A549 (cell line): Measurements from ENCODE around the gene NAGPA. TPM values are rescaled to one million over a fixed set of nuclear protein-coding genes. Genes with fewer than 3 reads are reported as not detected.

Experiments
- ATAC-seq, 2 experiments: fragments of 200-7000 bp in 1 of 2; fragments of >200 bp in 1 of 2; cut with Nextera tagmentation in 1 of 2; cut with Tn5 transposase in 1 of 2; 3 replicates each; pipeline versions ENCODE4 v1.8.0 to v1.9.1; 2018 to 2020; ENCODE audit warnings: mild to moderate bottlenecking in 1 of 2, moderate library complexity in 1 of 2
- CTCF ChIA-PET: fragments of 300-600 bp; sonication (Branson Sonifier 250); formaldehyde crosslinking; extraction: SDS; loops from one replicate; lab custom pipeline; 2021; ENCODE audit warnings: antibody characterized with exemption, inconsistent platforms; lab: Yijun Ruan, JAX
- POLR2A ChIA-PET: fragments of 350-600 bp; formaldehyde crosslinking; extraction: SDS; loops from one replicate; lab custom pipeline; 2021; ENCODE audit warnings: antibody characterized with exemption, inconsistent platforms; lab: Yijun Ruan, JAX
- DNase-seq, 2 experiments: peaks; one replicate each; pipeline versions ENCODE4 v3.0.0 to v3.0.0-alpha.2; 2011 to 2016; ENCODE audit warnings: low read depth in 1 of 2, low spot score in 1 of 2
- FAIRE-seq: peaks from 2 replicates; lab custom pipeline; 2011; peaks lifted over from hg19 to GRCh38; lab: Jason Lieb, UNC
- H3K27ac ChIP-seq, 2 experiments: fragments of >200 bp; sonication (Bioruptor Twin); formaldehyde crosslinking; 3 replicates each; pipeline ENCODE4 v1.5.1; 2016 to 2017
- H3K4me1 ChIP-seq: fragments of >200 bp; sonication (Bioruptor Twin); formaldehyde crosslinking; 3 replicates; pipeline ENCODE4 v1.6.1; 2016
- H3K4me2 ChIP-seq: fragments of >200 bp; sonication (Bioruptor Twin); formaldehyde crosslinking; 3 replicates; pipeline ENCODE4 v1.6.1; 2016
- H3K4me3 ChIP-seq: fragments of >200 bp; sonication (Bioruptor Twin); formaldehyde crosslinking; 3 replicates; pipeline ENCODE4 v1.5.1; 2016
- H3K9me3 ChIP-seq: fragments of >200 bp; sonication (Bioruptor Twin); formaldehyde crosslinking; 3 replicates; pipeline ENCODE4 v1.6.1; 2016
- BHLHE40 ChIP-seq: IDR thresholded peaks from 2 replicates; pipeline ENCODE4 v1.6.1; 2012; ENCODE audit warnings: low read depth, low read length, inconsistent platforms
- CEBPB ChIP-seq, 2 experiments: fragments of >200 bp in 1 of 2; sonication (Bioruptor Twin) in 1 of 2; formaldehyde crosslinking in 1 of 2; IDR thresholded peaks; 2 replicates each; pipeline ENCODE4 v1.6.1; 2012 to 2016
- CHD4 ChIP-seq: fragments of 200-600 bp; sonication (generic); IDR thresholded peaks from 2 replicates; pipeline ENCODE4 v1.6.1; 2016; ENCODE audit warnings: antibody characterized with exemption, mild to moderate bottlenecking, borderline replicate concordance
- EHF ChIP-seq: fragments of 250-450 bp; sonication (Bioruptor Pico); IDR thresholded peaks from 2 replicates; pipeline ENCODE4 v1.5.0; 2020; ENCODE audit warnings: mild to moderate bottlenecking
- EHMT2 ChIP-seq: fragments of 200-600 bp; sonication (generic); IDR thresholded peaks from 2 replicates; pipeline ENCODE4 v1.6.1; 2016; ENCODE audit warnings: antibody characterized with exemption, low read depth, mild to moderate bottlenecking, moderate library complexity
- EP300 ChIP-seq, 2 experiments: fragments of >200 bp; sonication (Bioruptor Twin); formaldehyde crosslinking; IDR thresholded peaks; 2 replicates in 1 of 2; 3 replicates in 1 of 2; pipeline ENCODE4 v1.6.1; 2016 to 2017
- FOSB ChIP-seq: fragments of 250-450 bp; sonication (Bioruptor Pico); IDR thresholded peaks from 2 replicates; pipeline ENCODE4 v1.5.0; 2020; ENCODE audit warnings: mild to moderate bottlenecking, moderate library complexity
- FOSL2 ChIP-seq, 2 experiments: fragments of 450-650 bp in 1 of 2; fragments of >200 bp in 1 of 2; sonication (Bioruptor Twin) in 1 of 2; formaldehyde crosslinking; IDR thresholded peaks; 2 replicates each; pipeline versions ENCODE4 v1.5.0 to v1.6.1; 2016 to 2020; ENCODE audit warnings: mild to moderate bottlenecking in 1 of 2, moderate library complexity in 1 of 2
- HOXA7 ChIP-seq: fragments of 250-450 bp; sonication (Bioruptor Pico); IDR thresholded peaks from 2 replicates; pipeline ENCODE4 v1.5.0; 2020; ENCODE audit warnings: mild to moderate bottlenecking, moderate library complexity
- HOXB13 ChIP-seq: fragments of 250-450 bp; sonication (Bioruptor Pico); IDR thresholded peaks from 2 replicates; pipeline ENCODE4 v1.5.0; 2020; ENCODE audit warnings: low read depth, mild to moderate bottlenecking, moderate library complexity
- JUN ChIP-seq, 2 experiments: fragments of >200 bp; sonication (Bioruptor Twin); formaldehyde crosslinking; IDR thresholded peaks; 2 replicates in 1 of 2; 3 replicates in 1 of 2; pipeline ENCODE4 v1.6.1; 2016 to 2017
- JUNB ChIP-seq: fragments of >200 bp; sonication (Bioruptor Twin); formaldehyde crosslinking; IDR thresholded peaks from 2 replicates; pipeline ENCODE4 v1.6.1; 2016
- MAFK ChIP-seq: fragments of 450-650 bp; IDR thresholded peaks from 2 replicates; pipeline ENCODE4 v1.6.1; 2014; ENCODE audit not compliant: partially characterized antibody
- NPAS2 ChIP-seq: fragments of 250-450 bp; sonication (Bioruptor Pico); IDR thresholded peaks from 2 replicates; pipeline ENCODE4 v1.8.0; 2022; ENCODE audit warnings: mild to moderate bottlenecking, moderate library complexity, borderline replicate concordance
- NR3C1 ChIP-seq: fragments of >200 bp; sonication (Bioruptor Twin); formaldehyde crosslinking; IDR thresholded peaks from 3 replicates; pipeline ENCODE4 v1.6.1; 2017
- PHF8 ChIP-seq: fragments of 200-600 bp; sonication (generic); IDR thresholded peaks from 2 replicates; pipeline ENCODE4 v1.6.1; 2016; ENCODE audit warnings: low read depth, mild to moderate bottlenecking, antibody characterized with exemption, moderate library complexity, borderline replicate concordance
- POLR2A ChIP-seq: IDR thresholded peaks from 2 replicates; pipeline ENCODE4 v1.6.1; 2012; ENCODE audit warnings: mild to moderate bottlenecking, low read length
- RAD21 ChIP-seq, 2 experiments: fragments of >200 bp in 1 of 2; sonication (Bioruptor Twin) in 1 of 2; formaldehyde crosslinking in 1 of 2; IDR thresholded peaks in 1 of 2; conservative IDR thresholded peaks in 1 of 2; 2 replicates in 1 of 2; 3 replicates in 1 of 2; pipeline ENCODE4 v1.6.1; 2012 to 2018; ENCODE audit warnings: inconsistent platforms in 1 of 2
- RFX5 ChIP-seq: fragments of 450-650 bp; IDR thresholded peaks from 2 replicates; pipeline ENCODE4 v1.7.1; 2014; ENCODE audit warnings: antibody characterized with exemption, mild to moderate bottlenecking, moderate library complexity
- RNF2 ChIP-seq: fragments of 200-600 bp; sonication (generic); IDR thresholded peaks from 2 replicates; pipeline ENCODE4 v1.6.1; 2016; ENCODE audit warnings: low read depth, mild to moderate bottlenecking, antibody characterized with exemption, moderate library complexity, borderline replicate concordance
- SREBF2 ChIP-seq: fragments of 450-650 bp; IDR thresholded peaks from 2 replicates; pipeline ENCODE4 v1.6.1; 2014; ENCODE audit warnings: mild to moderate bottlenecking, moderate library complexity
- ZC3H11A ChIP-seq: fragments of 450-650 bp; IDR thresholded peaks from 2 replicates; pipeline ENCODE4 v1.6.1; 2014; ENCODE audit warnings: antibody characterized with exemption, mild to moderate bottlenecking
- ZNF302 ChIP-seq: fragments of 250-450 bp; sonication (Bioruptor Pico); IDR thresholded peaks from 2 replicates; pipeline ENCODE4 v1.9.0; 2021; ENCODE audit warnings: inconsistent platforms, mild to moderate bottlenecking, moderate library complexity
- ZSCAN20 ChIP-seq: fragments of 250-450 bp; sonication (Bioruptor Pico); IDR thresholded peaks from 2 replicates; pipeline ENCODE4 v1.8.0; 2022; ENCODE audit warnings: mild to moderate bottlenecking, moderate library complexity
- WGBS: methylation state at CpG from one replicate; pipeline ENCODE4 v1.1.6; 2017; ENCODE audit errors: missing lambda C conversion rate; 5-methylcytosine and 5-hydroxymethylcytosine counted together
- polyA minus RNA-seq: library from RNA; depleted of rRNA, polyadenylated mRNA; stranded (reverse); fragments of >200 nt; gene quantifications from 2 replicates; pipeline ENCODE4 v1.2.3, GENCODE V29; 2011; rRNA and poly(A)+ RNA removed
- polyA plus RNA-seq, 4 experiments: library from polyadenylated mRNA; depleted of rRNA in 3 of 4; stranded (reverse); fragments of >200 nt; fragmentation: RNase III in 1 of 4; extraction: RNeasy Plus Mini Kit Qiagen cat#74134 plus additional on column Dnase treatment in 1 of 4; gene quantifications; 2 replicates in 3 of 4; 3 replicates in 1 of 4; pipeline ENCODE4 v1.2.3, GENCODE V29; 2011 to 2017
- TF ChIP-seq, protein P1 (sequence below): IDR thresholded peaks from 2 replicates; pipeline ENCODE4 v1.6.1; 2012
- TF ChIP-seq, protein P2 (sequence below): fragments of 450-650 bp; IDR thresholded peaks from 2 replicates; pipeline ENCODE4 v1.6.1; 2014; ENCODE audit warnings: antibody characterized with exemption
- TF ChIP-seq, protein P3 (sequence below): fragments of 250-450 bp; sonication (Bioruptor Pico); IDR thresholded peaks from 2 replicates; pipeline ENCODE4 v1.5.0; 2021; ENCODE audit warnings: mild to moderate bottlenecking, moderate library complexity, borderline replicate concordance
- TF ChIP-seq, protein P4 (sequence below): fragments of >200 bp; sonication (Bioruptor Twin); formaldehyde crosslinking; IDR thresholded peaks from 2 replicates; pipeline ENCODE4 v1.6.1; 2016
- TF ChIP-seq, protein P5 (sequence below): fragments of 150-350 bp; IDR thresholded peaks from 2 replicates; pipeline ENCODE4 v1.6.1; 2014; ENCODE audit warnings: low read depth, mild to moderate bottlenecking, low read length
- TF ChIP-seq, protein P6 (sequence below): IDR thresholded peaks from 2 replicates; pipeline ENCODE4 v1.6.1; 2012
- TF ChIP-seq, protein P7 (sequence below): IDR thresholded peaks from 2 replicates; pipeline ENCODE4 v1.6.1; 2012; ENCODE audit warnings: low read depth, borderline replicate concordance

The NAGPA gene, protein sequence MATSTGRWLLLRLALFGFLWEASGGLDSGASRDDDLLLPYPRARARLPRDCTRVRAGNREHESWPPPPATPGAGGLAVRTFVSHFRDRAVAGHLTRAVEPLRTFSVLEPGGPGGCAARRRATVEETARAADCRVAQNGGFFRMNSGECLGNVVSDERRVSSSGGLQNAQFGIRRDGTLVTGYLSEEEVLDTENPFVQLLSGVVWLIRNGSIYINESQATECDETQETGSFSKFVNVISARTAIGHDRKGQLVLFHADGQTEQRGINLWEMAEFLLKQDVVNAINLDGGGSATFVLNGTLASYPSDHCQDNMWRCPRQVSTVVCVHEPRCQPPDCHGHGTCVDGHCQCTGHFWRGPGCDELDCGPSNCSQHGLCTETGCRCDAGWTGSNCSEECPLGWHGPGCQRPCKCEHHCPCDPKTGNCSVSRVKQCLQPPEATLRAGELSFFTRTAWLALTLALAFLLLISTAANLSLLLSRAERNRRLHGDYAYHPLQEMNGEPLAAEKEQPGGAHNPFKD
- polyA plus RNA-seq (2011; rRNA removed) (6.5 and 6.7 TPM in 2 replicates), polyA plus RNA-seq (2017; fragmentation: RNase III; extraction: RNeasy Plus Mini Kit Qiagen cat#74134 plus additional on column Dnase treatment) (12.6 to 17.3 TPM (median 16.5 TPM) in 3 replicates), polyA minus RNA-seq (6.8 and 8.2 TPM in 2 replicates)
- polyA plus RNA-seq (2012; cell fraction: cytosol; rRNA removed) = 14.6 and 17.8 TPM in 2 replicates
- 44.4 and 60.0 TPM in 2 replicates for polyA plus RNA-seq (2012; cell fraction: nucleus; rRNA removed)

DNA sequence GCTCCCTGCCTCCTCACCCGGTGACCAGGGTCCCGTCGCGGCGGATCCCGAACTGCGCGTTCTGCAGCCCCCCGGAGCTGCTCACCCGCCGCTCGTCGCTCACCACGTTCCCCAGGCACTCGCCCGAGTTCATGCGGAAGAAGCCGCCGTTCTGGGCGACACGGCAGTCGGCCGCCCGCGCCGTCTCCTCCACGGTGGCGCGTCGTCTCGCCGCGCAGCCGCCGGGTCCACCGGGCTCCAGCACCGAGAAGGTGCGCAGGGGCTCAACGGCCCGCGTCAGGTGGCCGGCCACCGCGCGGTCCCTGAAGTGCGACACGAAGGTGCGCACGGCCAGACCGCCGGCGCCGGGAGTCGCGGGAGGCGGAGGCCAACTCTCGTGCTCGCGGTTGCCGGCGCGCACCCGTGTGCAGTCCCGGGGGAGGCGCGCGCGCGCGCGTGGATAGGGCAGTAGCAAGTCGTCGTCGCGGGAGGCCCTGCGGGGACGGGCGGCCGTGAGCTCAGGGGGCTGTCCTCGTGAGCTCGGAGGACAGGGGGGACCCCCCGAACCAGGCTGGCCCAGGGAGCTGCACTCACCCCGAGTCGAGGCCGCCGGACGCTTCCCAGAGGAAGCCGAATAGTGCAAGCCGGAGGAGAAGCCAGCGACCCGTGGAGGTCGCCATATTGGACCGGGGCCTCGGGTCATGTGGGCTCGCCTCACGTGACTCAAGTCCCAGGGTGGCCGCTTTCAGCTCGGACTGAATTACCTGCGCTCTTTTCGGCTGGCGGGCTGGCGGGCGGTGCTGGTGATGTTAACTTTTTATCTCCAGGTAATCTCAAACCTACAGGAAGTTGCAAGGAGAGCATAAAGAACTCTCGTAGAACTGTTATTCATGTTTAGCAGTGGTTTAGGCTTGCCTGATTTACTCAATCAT lies at the start of gene NAGPA:
Gene NAGPA, minus strand, starts transcription at position 680 of the 911 bp plus-strand sequence. Its CDS starts 21 bp downstream, at position 659.
- ChIA-PET POLR2A (interaction anchor here (0.8 to 1.3 kb wide), 2 partner anchors 9 to 13 kb away, joined by 3 to 5 read pairs; no protein-coding TSS in a partner anchor), CTCF (interaction anchor here (0.5 to 2.5 kb wide), 4 partner anchors 9 to 1411 kb away, joined by 3 to 12 read pairs (median 4); no protein-coding TSS in a partner anchor)
- FAIRE-seq = no peak
- peak; percentile 91 to 92 for ATAC-seq
- H3K9me3 ChIP-seq = no peaks in the 10 kb centered on the region
- peak within 1 kb of the TSS; percentile 79 to 89 for H3K27ac ChIP-seq
- peak within 1 kb of the TSS; percentile 92 for H3K4me3 ChIP-seq
- peak within 1 kb of the TSS; percentile 85 for H3K4me2 ChIP-seq
- DNase-seq = peak; percentile 87 to 89
- H3K4me1 ChIP-seq = peaks cover 11% of the 10 kb centered on the region
- 2% methylated on average over 17 of the region's 104 CpGs for WGBS
- TF ChIP-seq CHD4 = no peak
- TF ChIP-seq, protein P1, sequence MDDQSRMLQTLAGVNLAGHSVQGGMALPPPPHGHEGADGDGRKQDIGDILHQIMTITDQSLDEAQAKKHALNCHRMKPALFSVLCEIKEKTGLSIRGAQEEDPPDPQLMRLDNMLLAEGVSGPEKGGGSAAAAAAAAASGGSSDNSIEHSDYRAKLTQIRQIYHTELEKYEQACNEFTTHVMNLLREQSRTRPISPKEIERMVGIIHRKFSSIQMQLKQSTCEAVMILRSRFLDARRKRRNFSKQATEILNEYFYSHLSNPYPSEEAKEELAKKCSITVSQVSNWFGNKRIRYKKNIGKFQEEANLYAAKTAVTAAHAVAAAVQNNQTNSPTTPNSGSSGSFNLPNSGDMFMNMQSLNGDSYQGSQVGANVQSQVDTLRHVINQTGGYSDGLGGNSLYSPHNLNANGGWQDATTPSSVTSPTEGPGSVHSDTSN = peak; percentile 75; the same call in 1 of the 2 replicates
- no peak for TF ChIP-seq JUNB
- TF ChIP-seq RAD21 (conservative IDR thresholded peaks at IDR 0.05 in 1 of 2, IDR thresholded peaks at IDR 0.05 in 1 of 2) = no peak
- no peak for TF ChIP-seq NR3C1
- TF ChIP-seq ZSCAN20 (CRISPR knock-in tag) = no peak
- TF ChIP-seq ZC3H11A = no peak
- no peak for TF ChIP-seq FOSB (CRISPR knock-in tag)
- TF ChIP-seq FOSL2 (IDR thresholded peaks at IDR 0.05) = no peak
- TF ChIP-seq FOSL2 (CRISPR knock-in tag; IDR thresholded peaks at IDR 0.05) = no peak
- no peak for TF ChIP-seq SREBF2
- TF ChIP-seq, protein P2, sequence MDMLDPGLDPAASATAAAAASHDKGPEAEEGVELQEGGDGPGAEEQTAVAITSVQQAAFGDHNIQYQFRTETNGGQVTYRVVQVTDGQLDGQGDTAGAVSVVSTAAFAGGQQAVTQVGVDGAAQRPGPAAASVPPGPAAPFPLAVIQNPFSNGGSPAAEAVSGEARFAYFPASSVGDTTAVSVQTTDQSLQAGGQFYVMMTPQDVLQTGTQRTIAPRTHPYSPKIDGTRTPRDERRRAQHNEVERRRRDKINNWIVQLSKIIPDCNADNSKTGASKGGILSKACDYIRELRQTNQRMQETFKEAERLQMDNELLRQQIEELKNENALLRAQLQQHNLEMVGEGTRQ = peak; percentile 99
- TF ChIP-seq HOXA7 (CRISPR knock-in tag) = no peak
- TF ChIP-seq ZNF302 (CRISPR knock-in tag) = no peak
- TF ChIP-seq EP300 (IDR thresholded peaks at IDR 0.05) = no peak
- TF ChIP-seq JUN (IDR thresholded peaks at IDR 0.05) = peak in 1 of 2 experiments; percentile 63; a peak in 2 of 5 replicates
- TF ChIP-seq, protein P3, sequence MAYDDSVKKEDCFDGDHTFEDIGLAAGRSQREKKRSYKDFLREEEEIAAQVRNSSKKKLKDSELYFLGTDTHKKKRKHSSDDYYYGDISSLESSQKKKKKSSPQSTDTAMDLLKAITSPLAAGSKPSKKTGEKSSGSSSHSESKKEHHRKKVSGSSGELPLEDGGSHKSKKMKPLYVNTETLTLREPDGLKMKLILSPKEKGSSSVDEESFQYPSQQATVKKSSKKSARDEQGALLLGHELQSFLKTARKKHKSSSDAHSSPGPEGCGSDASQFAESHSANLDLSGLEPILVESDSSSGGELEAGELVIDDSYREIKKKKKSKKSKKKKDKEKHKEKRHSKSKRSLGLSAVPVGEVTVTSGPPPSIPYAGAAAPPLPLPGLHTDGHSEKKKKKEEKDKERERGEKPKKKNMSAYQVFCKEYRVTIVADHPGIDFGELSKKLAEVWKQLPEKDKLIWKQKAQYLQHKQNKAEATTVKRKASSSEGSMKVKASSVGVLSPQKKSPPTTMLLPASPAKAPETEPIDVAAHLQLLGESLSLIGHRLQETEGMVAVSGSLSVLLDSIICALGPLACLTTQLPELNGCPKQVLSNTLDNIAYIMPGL (CRISPR knock-in tag) = no peak
- TF ChIP-seq, protein P4, sequence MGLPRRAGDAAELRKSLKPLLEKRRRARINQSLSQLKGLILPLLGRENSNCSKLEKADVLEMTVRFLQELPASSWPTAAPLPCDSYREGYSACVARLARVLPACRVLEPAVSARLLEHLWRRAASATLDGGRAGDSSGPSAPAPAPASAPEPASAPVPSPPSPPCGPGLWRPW = no peak
- TF ChIP-seq MAFK = no peak
- no peak for TF ChIP-seq NPAS2
- TF ChIP-seq EHMT2 = no peak
- TF ChIP-seq, protein P5, sequence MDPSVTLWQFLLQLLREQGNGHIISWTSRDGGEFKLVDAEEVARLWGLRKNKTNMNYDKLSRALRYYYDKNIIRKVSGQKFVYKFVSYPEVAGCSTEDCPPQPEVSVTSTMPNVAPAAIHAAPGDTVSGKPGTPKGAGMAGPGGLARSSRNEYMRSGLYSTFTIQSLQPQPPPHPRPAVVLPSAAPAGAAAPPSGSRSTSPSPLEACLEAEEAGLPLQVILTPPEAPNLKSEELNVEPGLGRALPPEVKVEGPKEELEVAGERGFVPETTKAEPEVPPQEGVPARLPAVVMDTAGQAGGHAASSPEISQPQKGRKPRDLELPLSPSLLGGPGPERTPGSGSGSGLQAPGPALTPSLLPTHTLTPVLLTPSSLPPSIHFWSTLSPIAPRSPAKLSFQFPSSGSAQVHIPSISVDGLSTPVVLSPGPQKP = no peak
- TF ChIP-seq PHF8 = peak; percentile 77
- TF ChIP-seq POLR2A = peak; percentile 49
- TF ChIP-seq BHLHE40 = no peak
- TF ChIP-seq EHF = no peak
- TF ChIP-seq, protein P6, sequence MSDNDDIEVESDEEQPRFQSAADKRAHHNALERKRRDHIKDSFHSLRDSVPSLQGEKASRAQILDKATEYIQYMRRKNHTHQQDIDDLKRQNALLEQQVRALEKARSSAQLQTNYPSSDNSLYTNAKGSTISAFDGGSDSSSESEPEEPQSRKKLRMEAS = peak; percentile 80
- TF ChIP-seq HOXB13 (CRISPR knock-in tag) = no peak
- TF ChIP-seq, protein P7, sequence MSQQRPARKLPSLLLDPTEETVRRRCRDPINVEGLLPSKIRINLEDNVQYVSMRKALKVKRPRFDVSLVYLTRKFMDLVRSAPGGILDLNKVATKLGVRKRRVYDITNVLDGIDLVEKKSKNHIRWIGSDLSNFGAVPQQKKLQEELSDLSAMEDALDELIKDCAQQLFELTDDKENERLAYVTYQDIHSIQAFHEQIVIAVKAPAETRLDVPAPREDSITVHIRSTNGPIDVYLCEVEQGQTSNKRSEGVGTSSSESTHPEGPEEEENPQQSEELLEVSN = no peak
- TF ChIP-seq RFX5 = no peak
- peak in 1 of 2 experiments; percentile 3; a peak in 1 of 4 replicates for TF ChIP-seq CEBPB (IDR thresholded peaks at IDR 0.05)
- no peak for TF ChIP-seq RNF2
